GM06990 (cell line): ENCODE measurements around the gene MN1.

Source experiments
- DNase-seq: peaks from one replicate; pipeline ENCODE4 v3.0.0-alpha.2; 2011; ENCODE audit not compliant: insufficient read length; ENCODE audit errors: extremely low read depth
- H3K27me3 ChIP-seq: replicated peaks from 2 replicates; pipeline ENCODE4 v1.6.0; 2011; ENCODE audit warnings: low read length; ENCODE audit not compliant: control insufficient read depth, insufficient read depth
- H3K36me3 ChIP-seq: 2 replicates; pipeline ENCODE4 v1.5.1; 2011; ENCODE audit warnings: low read length; ENCODE audit not compliant: control insufficient read depth, insufficient read depth
- H3K4me3 ChIP-seq: replicated peaks from 2 replicates; pipeline ENCODE4 v1.5.1; 2011; ENCODE audit warnings: low read depth, mild to moderate bottlenecking, control low read depth, low read length
- TF ChIP-seq, protein P1 (sequence below): IDR thresholded peaks from 2 replicates; pipeline ENCODE4 v1.5.1; 2011; ENCODE audit warnings: low read length, control low read depth, mild to moderate bottlenecking, inconsistent platforms; ENCODE audit not compliant: insufficient read depth, poor library complexity, severe bottlenecking

Gene MN1

DNA sequence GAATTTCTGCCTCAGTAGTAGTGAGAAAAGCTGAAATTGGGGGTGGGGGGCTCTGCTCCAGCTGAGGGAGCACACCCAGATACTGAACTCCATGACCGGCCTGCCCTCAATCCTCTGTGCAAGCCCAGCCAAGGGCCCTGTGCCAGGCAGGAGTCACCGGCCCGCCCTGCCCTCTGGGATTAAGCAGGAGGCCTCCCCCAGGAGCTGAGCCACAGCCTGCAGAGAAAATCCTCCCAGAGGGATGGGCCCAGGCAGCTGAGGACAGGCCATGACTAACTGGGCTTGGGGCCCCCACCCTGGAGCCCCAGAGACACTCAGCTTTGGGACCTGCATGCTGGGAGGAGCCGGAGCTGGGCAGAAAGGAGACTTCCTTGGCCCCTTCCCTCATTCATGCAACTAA lies 48.8 kb downstream of the MN1 start:
- Histone ChIP-seq H3K4me3 (no peak overlapping the region), H3K36me3 (no peaks in the 10 kb centered on the region), H3K27me3 (no peaks in the 10 kb centered on the region)
- TF ChIP-seq, protein P1, sequence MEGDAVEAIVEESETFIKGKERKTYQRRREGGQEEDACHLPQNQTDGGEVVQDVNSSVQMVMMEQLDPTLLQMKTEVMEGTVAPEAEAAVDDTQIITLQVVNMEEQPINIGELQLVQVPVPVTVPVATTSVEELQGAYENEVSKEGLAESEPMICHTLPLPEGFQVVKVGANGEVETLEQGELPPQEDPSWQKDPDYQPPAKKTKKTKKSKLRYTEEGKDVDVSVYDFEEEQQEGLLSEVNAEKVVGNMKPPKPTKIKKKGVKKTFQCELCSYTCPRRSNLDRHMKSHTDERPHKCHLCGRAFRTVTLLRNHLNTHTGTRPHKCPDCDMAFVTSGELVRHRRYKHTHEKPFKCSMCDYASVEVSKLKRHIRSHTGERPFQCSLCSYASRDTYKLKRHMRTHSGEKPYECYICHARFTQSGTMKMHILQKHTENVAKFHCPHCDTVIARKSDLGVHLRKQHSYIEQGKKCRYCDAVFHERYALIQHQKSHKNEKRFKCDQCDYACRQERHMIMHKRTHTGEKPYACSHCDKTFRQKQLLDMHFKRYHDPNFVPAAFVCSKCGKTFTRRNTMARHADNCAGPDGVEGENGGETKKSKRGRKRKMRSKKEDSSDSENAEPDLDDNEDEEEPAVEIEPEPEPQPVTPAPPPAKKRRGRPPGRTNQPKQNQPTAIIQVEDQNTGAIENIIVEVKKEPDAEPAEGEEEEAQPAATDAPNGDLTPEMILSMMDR = no peak
- DNase-seq = no peak

DNA sequence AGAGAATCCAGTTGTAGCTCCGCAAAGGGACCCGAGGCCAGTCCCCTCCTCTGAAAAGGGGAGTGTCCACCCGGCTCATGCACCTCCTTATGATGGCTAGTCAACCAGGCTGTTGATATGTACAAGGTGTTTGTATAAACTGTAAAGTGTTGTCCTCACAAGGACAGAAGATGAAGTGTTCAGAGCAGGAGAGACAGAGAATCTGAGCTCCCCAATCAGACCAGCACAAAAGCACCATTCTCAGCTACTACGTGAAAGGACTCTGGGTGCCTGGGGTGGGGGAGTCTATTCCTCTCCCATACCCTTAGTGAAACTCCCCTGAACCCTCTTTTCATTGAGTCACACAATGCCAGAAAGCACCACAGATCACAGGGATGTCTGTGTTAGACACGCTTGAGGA lies 49.4 kb downstream of the MN1 start:
- H3K4me3 ChIP-seq = no peak overlapping the region
- DNase-seq = no peak
- H3K27me3 ChIP-seq = no peaks in the 10 kb centered on the region
- no peaks in the 10 kb centered on the region for H3K36me3 ChIP-seq
- TF ChIP-seq, protein P1 = no peak

DNA sequence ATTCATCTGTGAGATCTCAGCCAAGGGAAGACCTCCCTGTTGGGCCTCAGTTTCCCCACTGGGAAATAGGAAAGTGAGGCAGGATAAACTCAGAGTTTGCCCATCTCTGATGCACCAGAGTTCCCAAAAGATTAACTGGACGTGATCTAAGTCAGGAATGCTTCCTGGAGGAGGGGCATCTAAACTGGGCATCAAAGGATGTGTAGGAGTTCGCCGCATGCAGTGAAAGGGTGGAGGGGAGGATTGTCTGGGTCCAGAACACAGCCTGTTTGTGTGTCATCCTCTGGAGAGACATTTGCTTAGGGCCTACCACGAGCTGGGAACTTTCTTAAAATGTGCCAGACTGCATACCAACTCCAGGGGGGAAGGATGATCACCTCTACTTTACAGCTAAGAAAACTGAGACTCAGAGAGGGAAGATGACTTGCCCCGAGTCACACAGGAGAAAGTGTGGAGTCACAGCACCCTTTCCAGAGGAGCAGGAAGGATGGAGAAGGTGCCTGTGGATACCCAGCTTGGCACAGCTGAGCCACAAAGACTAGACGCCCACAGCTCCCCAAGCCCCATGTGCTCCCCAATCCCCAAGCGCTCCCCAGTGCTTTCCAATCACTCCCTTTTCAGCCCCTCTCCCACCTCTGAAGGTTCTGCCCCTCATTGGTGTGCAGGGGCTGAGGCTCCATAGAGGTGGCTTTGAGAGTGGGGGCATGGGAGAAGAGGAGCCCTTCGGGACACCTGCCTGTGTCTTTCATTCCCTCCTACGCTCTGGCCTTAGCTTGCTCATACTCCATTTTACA lies 50.1 kb downstream of the MN1 start:
- no peaks in the 10 kb centered on the region for H3K36me3 ChIP-seq
- no peak overlapping the region for H3K4me3 ChIP-seq
- no peak for DNase-seq
- no peaks in the 10 kb centered on the region for H3K27me3 ChIP-seq
- TF ChIP-seq, protein P1 = no peak

DNA sequence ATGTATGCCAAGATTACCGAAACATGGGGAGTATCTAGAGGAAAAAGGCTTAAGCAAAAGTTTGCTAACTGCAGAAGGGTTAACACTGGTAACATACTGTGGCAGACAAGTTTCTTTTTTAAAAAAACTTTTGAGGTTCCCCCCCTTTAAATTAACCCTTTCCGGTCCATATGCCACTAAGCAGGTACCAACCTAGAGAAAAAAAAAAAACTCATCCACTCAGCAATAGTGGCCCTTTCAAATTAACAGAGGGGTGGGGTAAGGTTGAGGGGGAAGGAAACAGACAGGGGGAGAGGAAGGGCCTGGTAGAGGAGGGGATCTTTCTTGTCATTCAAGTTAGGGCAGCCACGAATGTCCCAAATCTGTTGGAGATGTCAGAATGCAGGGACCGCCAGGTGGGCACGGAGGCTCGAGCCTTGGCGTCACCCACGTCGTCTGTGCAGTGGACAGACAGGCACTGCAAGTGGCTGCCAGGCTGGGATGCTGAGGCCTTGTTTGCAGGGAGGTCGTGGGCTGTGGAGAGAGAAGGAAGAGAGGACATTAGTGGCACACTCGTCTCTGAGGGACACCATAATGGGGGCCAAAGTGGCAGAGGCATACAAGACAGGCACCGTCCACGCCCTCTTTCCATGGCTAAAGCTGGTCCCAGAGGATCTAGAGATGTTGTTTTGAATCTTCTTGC lies 50.8 kb downstream of the MN1 start:
- TF ChIP-seq, protein P1 = no peak
- H3K36me3 ChIP-seq = no peaks in the 10 kb centered on the region
- DNase-seq = no peak
- no peak overlapping the region for H3K4me3 ChIP-seq
- no peaks in the 10 kb centered on the region for H3K27me3 ChIP-seq

DNA sequence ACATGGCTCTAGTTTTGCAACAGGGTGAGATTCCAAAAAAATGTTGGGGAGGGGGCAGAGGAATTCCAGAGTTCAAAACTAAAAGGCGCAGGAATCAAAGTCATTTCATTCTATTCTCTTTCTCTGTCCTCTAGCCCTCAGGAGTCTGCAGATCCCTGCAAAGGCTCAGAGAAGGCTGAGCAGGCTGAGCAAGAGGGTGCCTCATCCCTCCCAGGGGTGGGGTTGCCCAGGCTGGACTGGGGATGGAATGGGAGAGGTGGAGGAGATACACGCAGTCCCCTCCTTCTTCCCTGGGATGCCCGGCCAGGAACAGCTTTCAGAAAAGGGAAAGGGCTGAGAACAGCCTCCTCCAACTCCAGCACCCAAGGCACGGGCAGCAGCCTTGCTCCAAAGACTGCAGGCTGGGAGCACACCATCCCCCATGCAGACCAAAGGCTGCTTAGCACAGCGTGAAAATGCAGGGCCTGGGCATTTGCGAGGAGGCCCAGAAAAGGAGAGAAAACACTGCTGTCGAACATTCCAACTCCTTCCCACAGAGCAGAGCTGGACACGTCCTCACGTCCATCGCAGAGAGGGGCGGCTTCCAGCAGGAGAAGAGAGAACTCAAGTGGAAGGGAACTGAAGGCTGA lies 51.8 kb downstream of the MN1 start:
- DNase-seq = no peak
- Histone ChIP-seq H3K4me3 (no peak overlapping the region), H3K36me3 (no peaks in the 10 kb centered on the region), H3K27me3 (no peaks in the 10 kb centered on the region)
- TF ChIP-seq, protein P1 = no peak
